Activated gamma-delta T cell treated with Interleukin-2 at 50 U/mL for 16 hours (primary cell): ENCODE results near the gene MED13.
A peak's percentile ranks its signal among the peaks of the same experiment; 100 is the strongest.
"Not testable (repeated sequence)": the region's sequence is repeated elsewhere in the genome, so short reads cannot be mapped to it uniquely, and the experiment has no call there.

Experiments used
- DNase-seq: peaks from one replicate; pipeline ENCODE4 v3.0.0-alpha.2; 2020

Gene MED13

DNA sequence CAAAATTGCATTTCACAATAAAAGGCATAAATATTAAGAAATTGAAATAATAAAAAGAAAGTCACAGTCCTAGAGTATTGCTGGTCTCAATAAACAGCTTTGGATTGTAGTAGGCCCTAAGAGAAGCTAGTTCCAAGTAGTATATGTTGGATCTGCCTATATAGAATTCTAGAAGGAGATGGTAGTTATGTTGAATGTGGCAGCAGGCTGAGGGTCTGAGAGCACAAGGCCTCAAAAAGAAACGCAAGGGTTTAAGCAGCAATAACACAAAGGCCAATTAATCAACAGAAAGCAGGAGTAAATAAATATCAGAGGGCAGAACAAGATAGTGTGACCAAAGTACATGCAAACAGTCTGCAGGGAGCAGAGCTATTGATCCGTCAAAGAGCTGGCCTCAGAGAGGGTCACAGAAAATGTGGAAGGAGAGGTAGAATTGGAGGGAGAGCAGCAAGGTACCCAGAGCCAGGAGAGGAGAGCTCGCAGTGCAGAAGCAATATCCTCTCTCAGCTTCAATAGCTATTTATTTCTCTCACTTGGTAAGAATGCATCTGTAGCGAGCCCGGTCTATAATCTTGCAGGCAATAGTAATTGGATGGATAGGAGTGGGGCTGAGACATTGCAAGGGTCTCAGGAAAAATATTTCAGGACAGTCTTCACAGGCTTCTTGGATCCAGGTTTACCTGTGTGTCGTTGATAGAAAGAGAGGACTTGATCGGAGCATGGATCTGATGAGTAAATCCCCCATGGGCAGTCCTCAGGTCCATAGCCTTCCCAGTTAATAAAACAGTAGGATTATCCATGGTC lies 25.1 kb upstream of the MED13 start:
- DNase-seq = no peak

- DNase-seq = no peak
Observed at GRCh38 chr17:62089334-62089733, 24.3 kb upstream of the MED13 start.

GRCh38 chr17:62086737-62087136 lies 21.7 kb upstream of the MED13 start:
- no peak for DNase-seq

- DNase-seq = no peak
Observed at GRCh38 chr17:62085511-62086408, 20.7 kb upstream of the MED13 start.

DNA sequence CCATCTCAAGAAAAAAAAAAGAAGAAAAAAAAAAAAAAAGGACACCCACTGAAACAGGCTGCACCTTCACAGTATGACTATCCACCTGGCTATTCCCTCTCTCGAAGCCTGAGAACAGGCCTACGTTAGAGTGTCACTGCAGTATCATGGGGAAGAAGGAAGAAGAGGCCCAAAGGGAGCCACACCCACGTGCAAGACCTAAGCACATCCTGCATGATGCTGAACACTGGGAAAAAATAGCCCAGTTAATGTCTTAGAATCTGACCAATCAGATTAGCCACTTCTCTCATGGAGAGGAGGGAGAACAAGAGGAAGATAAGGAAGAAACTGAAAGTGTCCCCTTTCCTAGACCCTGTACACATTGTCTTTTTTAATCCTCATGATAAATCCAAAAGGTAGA lies 19.5 kb upstream of the MED13 start:
- no peak for DNase-seq

DNA sequence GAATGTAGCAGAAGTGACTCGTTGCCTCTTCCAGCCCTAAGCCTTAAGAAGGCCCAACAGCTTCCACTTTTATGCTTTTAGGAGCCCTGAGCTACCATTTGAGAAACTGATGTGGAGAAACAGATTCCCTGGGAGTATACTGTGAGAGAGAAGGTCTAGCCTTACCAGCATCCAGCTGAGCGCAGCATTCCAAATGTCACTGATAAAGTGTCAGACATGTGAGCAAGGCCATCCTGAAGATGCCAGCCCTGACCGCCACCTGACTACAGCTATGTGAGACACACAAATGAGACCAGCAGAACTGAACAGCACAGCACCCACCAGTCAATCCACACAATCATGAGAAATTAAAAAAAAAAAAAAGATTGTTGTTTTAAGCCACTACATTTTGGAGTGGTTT lies 18.6 kb upstream of the MED13 start:
- DNase-seq = no peak

DNA sequence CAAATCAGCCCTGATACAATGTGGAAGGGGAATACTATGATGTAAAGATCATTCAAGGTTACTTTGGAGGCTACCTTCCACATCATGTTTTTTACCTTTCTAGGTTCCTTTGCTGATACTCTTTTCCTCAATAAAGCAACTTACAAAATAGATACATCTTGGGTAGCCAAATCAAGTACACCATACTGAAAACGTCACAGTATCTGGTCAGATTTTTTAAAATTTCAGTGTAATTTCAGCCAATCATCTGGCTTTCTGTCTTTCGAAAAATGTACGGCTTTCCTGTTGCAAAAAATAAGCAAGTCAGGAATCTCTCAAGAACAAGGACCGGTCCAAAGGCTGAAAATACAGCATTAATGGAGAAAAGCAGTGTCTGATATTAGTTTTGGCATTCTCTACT lies 15.6 kb upstream of the MED13 start:
- no peak for DNase-seq

- DNase-seq = no peak
Observed at GRCh38 chr17:62078009-62078408, 12.9 kb upstream of the MED13 start.

DNA sequence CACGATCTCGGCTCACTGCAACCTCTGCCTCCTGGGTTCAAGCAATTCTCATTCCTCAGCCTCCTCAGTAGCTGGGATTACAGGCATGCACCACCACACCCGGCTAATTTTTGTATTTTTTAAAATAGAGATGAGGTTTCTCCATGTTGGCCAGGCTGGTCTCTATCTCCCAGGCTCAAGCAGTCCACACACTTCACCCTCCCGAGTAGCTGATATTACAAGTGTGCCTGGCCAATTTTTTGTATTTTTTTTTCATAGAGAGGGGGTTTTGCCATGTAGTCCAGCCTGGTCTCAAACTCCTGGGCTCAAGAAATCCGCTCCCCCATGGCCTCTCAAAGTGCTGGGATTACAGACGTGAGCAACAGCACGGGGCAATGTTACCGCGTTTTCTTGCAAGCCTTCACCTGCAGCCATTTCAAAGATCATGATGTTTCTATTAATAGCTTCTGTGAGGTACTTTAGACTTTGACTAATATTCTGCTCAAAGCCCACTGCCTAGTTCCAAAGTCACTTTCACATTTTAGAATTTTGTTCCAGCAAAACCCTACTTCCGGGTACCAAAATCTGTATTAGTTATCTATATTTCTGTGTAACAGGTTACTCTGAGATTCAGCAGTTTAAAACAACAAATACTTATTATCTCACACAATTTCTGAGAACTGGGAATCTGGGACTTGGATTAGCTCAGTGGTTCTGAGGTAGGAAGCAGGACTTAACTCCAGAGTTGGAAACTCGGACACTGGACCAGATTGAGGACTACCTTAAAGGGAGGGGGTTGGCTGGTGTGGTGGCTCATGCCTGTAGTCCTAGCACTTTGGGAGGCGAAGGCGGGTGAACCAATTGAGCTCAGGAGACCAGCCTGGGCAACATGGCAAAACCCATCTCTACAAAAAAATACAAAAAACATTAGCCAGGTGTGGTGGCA lies 12.0 kb upstream of the MED13 start:
- no peak for DNase-seq

DNA sequence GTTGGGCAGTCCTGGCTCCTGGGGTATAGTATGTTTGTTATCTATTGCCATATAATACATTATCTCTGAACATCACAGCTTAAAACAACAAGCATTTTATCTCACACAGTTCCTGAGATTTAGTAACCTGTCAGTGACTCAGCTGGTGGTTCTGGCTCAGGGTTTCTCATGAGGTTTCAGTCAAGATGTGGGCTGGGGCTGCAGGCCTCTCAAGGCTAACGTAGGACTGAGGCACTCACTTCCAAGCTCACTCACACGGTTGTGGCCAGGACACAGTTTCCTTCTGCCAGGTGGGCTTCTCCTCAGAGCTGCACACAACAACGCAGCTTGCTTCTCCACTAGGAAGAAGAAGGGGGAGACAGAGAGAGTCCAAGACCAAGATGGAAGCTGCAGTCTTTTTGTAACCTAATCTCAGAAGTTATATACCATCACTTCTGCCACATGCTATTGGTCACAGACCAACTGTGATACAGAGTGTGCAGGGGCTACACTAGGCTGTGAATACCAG lies 10.3 kb upstream of the MED13 start:
- DNase-seq = no peak

DNA sequence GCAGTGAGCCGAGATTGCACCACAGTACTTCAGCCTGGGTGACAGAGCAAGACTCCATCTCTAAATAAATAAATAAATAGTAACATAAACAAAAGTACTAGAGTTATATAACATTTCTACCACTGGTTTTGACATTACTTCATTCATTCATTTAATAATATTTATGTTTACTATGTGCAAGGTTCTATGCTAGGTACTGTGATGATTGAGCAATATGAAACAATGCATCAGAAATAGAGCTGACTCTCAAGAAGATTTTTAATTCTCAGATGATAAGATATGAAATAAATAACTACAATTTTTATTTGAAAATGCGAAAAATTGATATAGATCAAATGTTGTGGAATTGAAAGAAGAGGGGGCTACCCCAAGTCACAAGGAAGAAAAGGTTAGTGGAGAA lies 8.9 kb upstream of the MED13 start:
- DNase-seq = no peak

DNA sequence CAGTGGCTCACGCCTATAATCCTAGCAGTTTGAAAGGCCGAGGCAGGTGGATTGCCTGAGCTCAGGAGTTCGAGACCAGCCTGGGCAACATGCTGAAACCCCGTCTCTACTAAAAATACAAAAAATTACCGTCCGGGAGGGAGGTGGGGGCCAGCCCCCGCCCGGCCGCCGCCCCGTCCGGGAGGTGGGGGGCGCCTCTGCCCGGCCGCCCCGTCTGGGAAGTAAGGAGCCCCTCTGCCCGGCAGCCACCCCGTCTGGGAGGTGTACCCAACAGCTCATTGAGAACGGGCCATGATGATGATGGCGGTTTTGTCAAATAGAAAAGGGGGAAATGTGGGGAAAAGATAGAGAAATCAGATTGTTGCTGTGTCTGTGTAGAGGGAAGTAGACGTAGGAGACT lies 7.8 kb upstream of the MED13 start:
- not testable (repeated sequence) for DNase-seq

- no peak for DNase-seq
Observed at GRCh38 chr17:62070900-62071299, 5.8 kb upstream of the MED13 start.

DNA sequence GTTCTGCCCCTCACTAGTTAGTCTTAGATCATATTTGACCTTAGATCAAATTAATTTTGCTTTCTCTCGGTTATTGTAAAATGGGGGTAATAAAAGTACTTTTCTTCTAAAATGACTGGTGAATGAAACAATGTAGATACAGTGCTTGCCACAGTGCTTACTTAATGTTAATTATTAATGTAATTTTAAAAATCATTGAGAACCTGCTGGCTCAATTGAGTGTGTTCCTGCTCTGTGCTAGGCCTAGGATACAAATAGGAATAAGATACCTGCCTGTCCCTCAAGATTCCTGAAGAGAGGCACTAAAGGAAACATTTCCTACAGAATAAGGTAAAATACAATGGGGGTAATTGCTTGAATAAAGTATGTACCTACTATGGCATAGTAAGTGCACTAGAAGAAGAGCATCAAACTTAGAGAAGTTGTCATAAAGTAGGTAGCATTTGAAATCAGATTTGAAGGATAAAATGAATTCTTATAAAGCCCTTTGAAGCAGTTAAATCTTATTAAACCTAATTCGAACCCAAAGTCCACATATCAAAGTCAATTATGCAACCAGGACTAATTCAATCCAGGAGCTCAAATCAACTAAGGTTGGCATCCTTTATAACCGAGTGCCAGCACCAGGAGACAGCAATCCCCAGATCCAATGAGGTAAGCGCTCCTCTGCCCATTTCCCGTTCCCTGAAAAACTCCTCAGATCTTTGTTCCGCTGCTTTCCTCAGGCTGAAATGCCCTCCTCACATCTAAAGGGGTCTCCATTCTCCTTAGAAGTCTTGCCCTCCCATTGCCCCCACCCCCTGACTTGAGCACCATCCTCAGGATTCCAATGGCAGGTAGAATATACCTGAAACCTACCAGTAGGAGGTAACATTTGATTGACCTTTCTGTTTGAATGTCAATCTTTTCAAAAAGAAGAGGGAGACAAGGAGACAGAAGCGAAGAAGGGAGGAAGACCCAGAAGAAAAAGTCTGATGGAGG lies 2.4 kb upstream of the MED13 start:
- DNase-seq = no peak

- DNase-seq = peak; percentile 98
Observed at GRCh38 chr17:62065611-62066468, 762 bp upstream of the MED13 start.

DNA sequence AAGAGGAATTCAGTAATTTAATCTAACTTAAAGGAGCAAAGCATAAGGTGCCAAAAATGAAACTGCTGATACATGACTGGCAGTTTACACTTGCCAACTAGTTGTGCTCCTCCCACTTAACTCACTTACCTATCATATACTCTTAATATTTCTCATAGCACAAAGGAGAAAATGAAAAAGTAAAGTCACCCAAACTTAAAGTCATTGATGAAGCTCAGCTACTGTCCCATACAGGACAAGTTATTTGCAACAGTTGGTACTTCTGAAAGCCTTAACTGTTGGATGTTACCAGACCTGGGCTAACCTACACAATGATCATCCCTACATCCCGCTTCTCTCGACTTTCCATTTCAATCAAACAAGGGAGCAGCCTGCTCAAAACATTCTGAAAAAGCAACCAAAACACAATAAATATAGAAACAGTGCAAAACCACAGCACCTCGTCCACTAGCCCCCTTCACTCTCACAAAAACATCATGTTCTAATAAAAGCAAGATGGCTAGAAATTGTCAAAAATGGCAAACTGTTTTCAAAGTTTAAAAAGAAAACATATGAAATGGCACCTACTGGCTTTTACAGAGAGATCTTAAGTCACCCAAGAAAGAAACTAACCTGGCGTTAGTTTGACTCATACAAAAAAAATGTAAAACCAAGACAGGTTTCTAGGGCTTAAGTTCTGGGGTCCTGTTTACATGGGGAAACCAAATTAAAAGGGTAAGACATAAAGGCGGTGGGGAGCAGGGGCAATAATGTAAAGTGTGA lies 868 bp downstream of the MED13 start:
- DNase-seq = no peak

- no peak for DNase-seq
Observed at GRCh38 chr17:62062944-62063343, 2.1 kb downstream of the MED13 start.

DNA sequence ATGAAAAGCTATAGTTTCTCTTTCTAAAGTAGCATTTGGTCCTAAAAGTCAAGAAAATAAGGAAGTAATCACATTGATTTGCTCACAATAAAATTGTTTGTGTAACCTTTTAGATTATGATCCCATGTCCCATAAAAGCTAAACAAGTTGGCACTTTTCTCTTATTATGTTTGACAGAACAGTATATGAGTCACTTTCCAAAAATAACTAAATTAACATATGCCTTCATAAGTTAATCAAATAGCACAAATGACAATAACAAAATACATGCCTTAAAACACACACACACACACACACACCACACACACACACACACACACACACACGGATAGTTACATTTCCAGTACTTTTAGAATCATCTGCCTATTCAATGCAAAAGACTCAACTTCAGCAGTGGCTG lies 2.8 kb downstream of the MED13 start:
- no peak for DNase-seq

DNA sequence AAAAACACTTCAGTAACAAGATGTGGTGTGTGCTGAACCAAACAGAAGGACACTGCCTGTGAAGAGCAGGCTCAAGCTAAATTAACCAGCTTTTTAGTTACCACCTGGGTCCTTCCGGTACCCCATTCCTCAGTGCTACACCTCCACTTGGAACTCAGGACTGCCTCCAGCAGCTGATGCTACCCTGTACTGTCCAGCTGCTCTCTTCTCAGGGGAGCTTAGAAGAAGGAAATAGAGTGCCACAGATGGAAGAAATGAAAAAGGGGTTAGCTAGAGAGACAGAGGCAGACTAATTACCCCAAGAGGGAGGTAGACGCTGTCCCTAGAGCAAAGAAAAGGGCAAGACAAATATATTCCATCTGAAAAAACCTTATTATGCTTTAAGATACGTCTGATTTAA lies 5.7 kb downstream of the MED13 start:
- no peak for DNase-seq

DNA sequence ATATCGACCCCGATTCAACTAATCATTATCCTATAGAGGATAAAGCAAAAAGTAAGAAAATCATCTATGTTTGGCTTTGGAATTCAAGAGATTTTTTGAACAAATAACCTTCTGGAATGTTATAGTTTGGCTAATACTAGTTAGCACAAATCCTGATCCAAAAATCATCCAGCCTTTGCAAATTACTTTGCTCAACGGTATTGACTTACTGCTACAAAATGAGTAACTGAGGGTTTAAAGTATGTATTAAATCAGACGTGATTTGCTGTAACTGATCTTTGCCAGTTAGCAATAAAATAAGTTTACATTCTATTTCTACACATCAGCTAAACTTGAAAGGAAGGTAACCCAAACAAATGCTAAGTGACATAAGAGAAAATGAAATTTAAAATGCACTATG lies 6.5 kb downstream of the MED13 start:
- no peak for DNase-seq
